ENCODE results near the gene CES5A.

DNA sequence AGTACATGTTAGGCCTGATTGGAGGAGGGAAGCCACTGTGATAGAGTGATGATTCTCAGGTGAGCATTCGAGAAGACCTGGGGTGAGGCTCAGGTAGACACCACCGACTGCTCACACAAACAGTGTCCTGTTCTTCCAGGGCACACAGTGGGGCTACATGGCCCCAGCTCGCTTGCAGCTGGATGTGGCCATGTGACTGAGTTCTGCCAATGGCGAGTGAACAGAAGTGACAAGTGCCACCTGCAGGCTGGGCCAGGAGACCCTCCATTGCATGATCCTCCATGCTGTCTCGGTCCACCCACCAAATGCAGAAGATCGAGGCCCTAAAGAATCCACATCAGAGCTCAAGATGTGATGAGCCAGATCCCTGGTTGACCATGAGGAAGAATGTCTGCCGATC lies 6.2 kb downstream of the CES5A start:
- no peak for TF ChIP-seq ZNF274 (IDR thresholded peaks at IDR 0.05; ENCODE audit: borderline replicate concordance, extremely low read depth, low read length)
- TF ChIP-seq, protein P1, sequence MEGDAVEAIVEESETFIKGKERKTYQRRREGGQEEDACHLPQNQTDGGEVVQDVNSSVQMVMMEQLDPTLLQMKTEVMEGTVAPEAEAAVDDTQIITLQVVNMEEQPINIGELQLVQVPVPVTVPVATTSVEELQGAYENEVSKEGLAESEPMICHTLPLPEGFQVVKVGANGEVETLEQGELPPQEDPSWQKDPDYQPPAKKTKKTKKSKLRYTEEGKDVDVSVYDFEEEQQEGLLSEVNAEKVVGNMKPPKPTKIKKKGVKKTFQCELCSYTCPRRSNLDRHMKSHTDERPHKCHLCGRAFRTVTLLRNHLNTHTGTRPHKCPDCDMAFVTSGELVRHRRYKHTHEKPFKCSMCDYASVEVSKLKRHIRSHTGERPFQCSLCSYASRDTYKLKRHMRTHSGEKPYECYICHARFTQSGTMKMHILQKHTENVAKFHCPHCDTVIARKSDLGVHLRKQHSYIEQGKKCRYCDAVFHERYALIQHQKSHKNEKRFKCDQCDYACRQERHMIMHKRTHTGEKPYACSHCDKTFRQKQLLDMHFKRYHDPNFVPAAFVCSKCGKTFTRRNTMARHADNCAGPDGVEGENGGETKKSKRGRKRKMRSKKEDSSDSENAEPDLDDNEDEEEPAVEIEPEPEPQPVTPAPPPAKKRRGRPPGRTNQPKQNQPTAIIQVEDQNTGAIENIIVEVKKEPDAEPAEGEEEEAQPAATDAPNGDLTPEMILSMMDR (IDR thresholded peaks at IDR 0.05; ENCODE audit: control extremely low read depth in 1 of 3, insufficient read depth in 1 of 3, low read depth in 1 of 3, low read length in 3 of 3): no peak
- no peak for TF ChIP-seq RFX5 (IDR thresholded peaks at IDR 0.05; ENCODE audit: borderline replicate concordance, low read depth, low read length)
- no peak for TF ChIP-seq CEBPB (IDR thresholded peaks at IDR 0.05; ENCODE audit: low read depth, low read length)
- TF ChIP-seq EP300 (IDR thresholded peaks at IDR 0.05; ENCODE audit: borderline replicate concordance in 1 of 2, low read depth in 2 of 2, low read length in 2 of 2): no peak
- TF ChIP-seq NRF1 (IDR thresholded peaks at IDR 0.05; ENCODE audit: low read depth, low read length): no peak
- no peak for TF ChIP-seq SIN3A (conservative IDR thresholded peaks at IDR 0.05 in 1 of 2, IDR thresholded peaks at IDR 0.05 in 1 of 2; ENCODE audit: low read depth in 1 of 2, low read length in 2 of 2)
- TF ChIP-seq MAX (IDR thresholded peaks at IDR 0.05): no peak

Measured in H1 (cell line).